GM21529 (cell line): Measurements from ENCODE around the gene CTNND2.
"Not testable (repeated sequence)": the region's sequence is repeated elsewhere in the genome, so short reads cannot be mapped to it uniquely, and the experiment has no call there.

Experiments used
- ATAC-seq: cut with Tn5 transposase; IDR thresholded peaks from one replicate; pipeline ENCODE4 v1.9.1; 2021; ENCODE audit not compliant: unreplicated experiment

Gene CTNND2

GRCh38 chr5:11679676-11680075 is 224.6 kb downstream of the CTNND2 start:
- no peak for ATAC-seq

- ATAC-seq, result no peak
Measured at GRCh38 chr5:11675184-11675583, 229.1 kb downstream of the CTNND2 start.

- no peak for ATAC-seq
Measured at GRCh38 chr5:11672385-11673085, 231.7 kb downstream of the CTNND2 start.

GRCh38 chr5:11658376-11658775 is 245.9 kb downstream of the CTNND2 start:
- ATAC-seq, result no peak

- no peak for ATAC-seq
Measured at GRCh38 chr5:11656916-11657315, 247.3 kb downstream of the CTNND2 start.

- ATAC-seq, result no peak
Measured at GRCh38 chr5:11655681-11656080, 248.6 kb downstream of the CTNND2 start.

GRCh38 chr5:11650936-11651335 is 253.3 kb downstream of the CTNND2 start:
- no peak for ATAC-seq

GRCh38 chr5:11646141-11646540 is 258.1 kb downstream of the CTNND2 start:
- ATAC-seq, result no peak

GRCh38 chr5:11642438-11642837 is 261.8 kb downstream of the CTNND2 start:
- ATAC-seq, result no peak

GRCh38 chr5:11640158-11640873 is 263.9 kb downstream of the CTNND2 start:
- no peak for ATAC-seq

GRCh38 chr5:11622785-11623184 is 281.5 kb downstream of the CTNND2 start:
- no peak for ATAC-seq

GRCh38 chr5:11620172-11620571 is 284.1 kb downstream of the CTNND2 start:
- ATAC-seq, result no peak

- ATAC-seq, result no peak
Measured at GRCh38 chr5:11619339-11620024, 284.8 kb downstream of the CTNND2 start.

GRCh38 chr5:11617080-11617479 is 287.2 kb downstream of the CTNND2 start:
- no peak for ATAC-seq

- ATAC-seq, result not testable (repeated sequence)
Measured at GRCh38 chr5:11616624-11617023, 287.6 kb downstream of the CTNND2 start.

- ATAC-seq, result no peak
Measured at GRCh38 chr5:11611011-11611410, 293.2 kb downstream of the CTNND2 start.

- no peak for ATAC-seq
Measured at GRCh38 chr5:11609570-11610303, 294.5 kb downstream of the CTNND2 start.

- ATAC-seq, result no peak
Measured at GRCh38 chr5:11608530-11608929, 295.7 kb downstream of the CTNND2 start.

- ATAC-seq, result no peak
Measured at GRCh38 chr5:11607944-11608483, 296.2 kb downstream of the CTNND2 start.

GRCh38 chr5:11602298-11602697 is 301.9 kb downstream of the CTNND2 start:
- ATAC-seq, result no peak

GRCh38 chr5:11599499-11599898 is 304.7 kb downstream of the CTNND2 start:
- ATAC-seq, result no peak
